Lower lobe of right lung (tissue), 2 donors: ENCODE results near the gene DLGAP1. TPM values are rescaled to one million over a fixed set of nuclear protein-coding genes. Genes with fewer than 3 reads are reported as not detected.
"Not testable (repeated sequence)": the region's sequence is repeated elsewhere in the genome, so short reads cannot be mapped to it uniquely, and the experiment has no call there.

Experiments
- ATAC-seq, 2 donors: fragments of 200-7000 bp; cut with Tn5 transposase; one replicate each; pipeline ENCODE4 v1.9.1; 2020 to 2022; ENCODE audit warnings: mild to moderate bottlenecking in 2 of 2, moderate library complexity in 2 of 2
- DNase-seq: peaks from one replicate; pipeline ENCODE4 v3.0.0-alpha.2; 2020
- H3K27ac ChIP-seq: fragments of 200-600 bp; one replicate; pipeline ENCODE4 v1.8.0; 2022
- H3K27me3 ChIP-seq: fragments of 200-600 bp; one replicate; pipeline ENCODE4 v1.8.0; 2022; ENCODE audit warnings: low read depth
- H3K36me3 ChIP-seq: fragments of 200-600 bp; one replicate; pipeline ENCODE4 v1.8.0; 2022; ENCODE audit warnings: mild to moderate bottlenecking
- H3K4me1 ChIP-seq: fragments of 200-600 bp; one replicate; pipeline ENCODE4 v1.8.0; 2022
- H3K4me3 ChIP-seq: fragments of 200-600 bp; one replicate; pipeline ENCODE4 v1.8.0; 2022; ENCODE audit warnings: mild to moderate bottlenecking
- H3K9me3 ChIP-seq: fragments of 200-600 bp; one replicate; pipeline ENCODE4 v1.8.0; 2022
- intact Hi-C: fragments of 100-400 bp; cut with DNase I; formaldehyde crosslinking; loops from one replicate; pipeline ENCODE4 v1.11.0; 2022
- total RNA-seq: library from RNA; stranded (reverse); fragmentation: NEBNext Ultra II Directional; extraction: Animal tissue kit (Norgen Biotek cat#: 25700); gene quantifications from one replicate; pipeline ENCODE4 v1.2.1, GENCODE V29; 2021
- TF ChIP-seq, protein P1 (sequence below): fragments of 200-600 bp; IDR thresholded peaks from one replicate; pipeline ENCODE4 v1.8.0; 2022; ENCODE audit warnings: antibody characterized with exemption, mild to moderate bottlenecking
- donor health status: DM: no; HTN: yes; CAD: no; lungs with severe emphysema.

The DLGAP1 gene
- total RNA-seq, 1 donor from 2014 or later = 3.8 TPM

- DNase-seq = no peak
- ATAC-seq = no peak
- no peaks in the 10 kb centered on the region for H3K27me3 ChIP-seq
- no peak overlapping the region for H3K27ac ChIP-seq
- intact Hi-C loops = no loop called here
- no peaks in the 10 kb centered on the region for H3K9me3 ChIP-seq
- TF ChIP-seq, protein P1, sequence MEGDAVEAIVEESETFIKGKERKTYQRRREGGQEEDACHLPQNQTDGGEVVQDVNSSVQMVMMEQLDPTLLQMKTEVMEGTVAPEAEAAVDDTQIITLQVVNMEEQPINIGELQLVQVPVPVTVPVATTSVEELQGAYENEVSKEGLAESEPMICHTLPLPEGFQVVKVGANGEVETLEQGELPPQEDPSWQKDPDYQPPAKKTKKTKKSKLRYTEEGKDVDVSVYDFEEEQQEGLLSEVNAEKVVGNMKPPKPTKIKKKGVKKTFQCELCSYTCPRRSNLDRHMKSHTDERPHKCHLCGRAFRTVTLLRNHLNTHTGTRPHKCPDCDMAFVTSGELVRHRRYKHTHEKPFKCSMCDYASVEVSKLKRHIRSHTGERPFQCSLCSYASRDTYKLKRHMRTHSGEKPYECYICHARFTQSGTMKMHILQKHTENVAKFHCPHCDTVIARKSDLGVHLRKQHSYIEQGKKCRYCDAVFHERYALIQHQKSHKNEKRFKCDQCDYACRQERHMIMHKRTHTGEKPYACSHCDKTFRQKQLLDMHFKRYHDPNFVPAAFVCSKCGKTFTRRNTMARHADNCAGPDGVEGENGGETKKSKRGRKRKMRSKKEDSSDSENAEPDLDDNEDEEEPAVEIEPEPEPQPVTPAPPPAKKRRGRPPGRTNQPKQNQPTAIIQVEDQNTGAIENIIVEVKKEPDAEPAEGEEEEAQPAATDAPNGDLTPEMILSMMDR = no peak
- peaks cover 9% of the 10 kb centered on the region for H3K4me1 ChIP-seq
- H3K36me3 ChIP-seq = no peaks in the 10 kb centered on the region
- H3K4me3 ChIP-seq = no peak overlapping the region
Observed at GRCh38 chr18:3610813-3611212, 844.3 kb downstream of the DLGAP1 start.

GRCh38 chr18:3610188-3610708 is 844.9 kb downstream of the DLGAP1 start:
- H3K9me3 ChIP-seq = no peaks in the 10 kb centered on the region
- no peaks in the 10 kb centered on the region for H3K36me3 ChIP-seq
- DNase-seq (no peak), ATAC-seq (no peak)
- intact Hi-C loops = no loop called here
- TF ChIP-seq, protein P1 = no peak
- no peaks in the 10 kb centered on the region for H3K27me3 ChIP-seq
- peaks cover 14% of the 10 kb centered on the region for H3K4me1 ChIP-seq
- no peak overlapping the region for H3K27ac ChIP-seq
- H3K4me3 ChIP-seq = no peak overlapping the region

DNA sequence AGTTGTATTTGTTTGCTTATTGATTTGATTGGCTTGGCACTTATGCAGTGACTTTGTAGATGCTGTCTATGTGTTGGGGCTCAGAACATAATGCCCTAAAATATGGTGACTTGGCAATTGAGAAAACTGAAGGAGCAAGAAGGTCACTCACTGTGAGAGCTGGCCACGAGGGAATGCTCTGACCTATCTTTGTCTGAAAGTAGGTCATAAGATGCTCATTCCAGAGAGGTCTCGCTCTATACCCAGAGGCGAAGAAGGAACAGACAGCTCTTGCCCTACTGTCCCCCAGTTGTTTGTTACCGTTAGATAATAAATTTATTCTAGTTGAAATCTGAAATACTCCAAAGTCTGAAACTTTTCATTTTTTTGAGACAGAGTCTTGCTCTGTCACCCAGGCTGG is 846.6 kb downstream of the DLGAP1 start:
- peaks cover 30% of the 10 kb centered on the region for H3K4me1 ChIP-seq
- TF ChIP-seq, protein P1 = no peak
- no peaks in the 10 kb centered on the region for H3K36me3 ChIP-seq
- H3K27me3 ChIP-seq = no peaks in the 10 kb centered on the region
- no peak overlapping the region for H3K4me3 ChIP-seq
- H3K9me3 ChIP-seq = no peaks in the 10 kb centered on the region
- intact Hi-C loops = no loop called here
- ATAC-seq = no peak
- DNase-seq = no peak
- no peak overlapping the region for H3K27ac ChIP-seq

DNA sequence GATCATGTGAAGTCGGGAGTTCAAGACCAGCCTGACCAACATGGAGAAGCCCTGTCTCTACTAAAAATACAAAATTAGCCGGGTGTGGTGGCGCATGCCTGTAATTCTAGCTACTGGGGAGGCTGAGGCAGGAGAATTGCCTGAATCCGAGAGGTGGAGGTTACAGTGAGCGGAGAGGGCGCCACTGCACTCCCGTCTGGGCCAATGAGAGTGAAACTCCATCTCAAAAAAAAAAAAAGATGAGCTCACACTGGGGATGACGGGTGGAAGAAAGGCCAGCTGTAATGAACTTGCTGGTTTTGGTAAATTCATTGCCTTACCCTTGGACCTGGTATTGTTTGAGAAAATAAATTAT is 847.0 kb downstream of the DLGAP1 start:
- H3K4me1 ChIP-seq = peaks cover 33% of the 10 kb centered on the region
- H3K4me3 ChIP-seq, H3K36me3 ChIP-seq, H3K27me3 ChIP-seq, H3K27ac ChIP-seq, H3K9me3 ChIP-seq, ATAC-seq, intact Hi-C loops, DNase-seq: not testable (repeated sequence)

DNA sequence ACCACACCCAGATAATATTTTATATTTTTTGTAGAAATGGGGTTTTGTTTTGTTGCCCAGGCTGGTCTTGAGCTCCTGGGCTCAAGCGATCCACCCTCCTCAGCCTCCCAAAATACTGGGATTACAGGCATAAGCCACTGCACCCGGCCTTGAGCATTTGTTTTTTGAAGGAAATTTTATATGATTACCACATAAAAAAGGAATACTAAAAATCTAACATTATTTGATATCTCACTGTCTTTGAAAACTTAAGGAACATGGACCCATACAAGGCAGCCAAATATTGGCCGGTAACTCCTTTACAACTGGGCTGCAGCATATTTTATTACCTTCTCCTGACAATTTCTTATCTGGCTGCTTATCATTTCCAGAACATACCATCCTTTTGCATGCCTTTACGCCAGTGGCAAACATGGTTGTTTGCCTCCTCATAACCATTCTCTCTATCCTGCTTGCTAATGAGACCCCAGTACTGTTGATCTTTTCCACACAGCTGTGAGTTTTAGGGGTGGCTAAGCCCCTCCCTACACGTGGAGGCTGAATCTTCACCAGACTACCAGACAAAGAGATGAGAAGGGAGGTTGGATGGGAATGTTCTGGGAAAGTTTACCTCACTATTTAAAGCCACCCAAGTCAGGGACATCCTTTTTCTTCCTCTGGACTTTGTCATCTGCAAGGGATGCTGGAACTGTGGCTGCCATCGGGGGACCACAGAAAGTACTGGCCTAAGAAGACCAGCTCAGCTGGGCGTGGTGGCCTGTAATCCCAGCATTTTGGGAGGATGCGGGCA is 847.6 kb downstream of the DLGAP1 start:
- H3K36me3 ChIP-seq = no peaks in the 10 kb centered on the region

DNA sequence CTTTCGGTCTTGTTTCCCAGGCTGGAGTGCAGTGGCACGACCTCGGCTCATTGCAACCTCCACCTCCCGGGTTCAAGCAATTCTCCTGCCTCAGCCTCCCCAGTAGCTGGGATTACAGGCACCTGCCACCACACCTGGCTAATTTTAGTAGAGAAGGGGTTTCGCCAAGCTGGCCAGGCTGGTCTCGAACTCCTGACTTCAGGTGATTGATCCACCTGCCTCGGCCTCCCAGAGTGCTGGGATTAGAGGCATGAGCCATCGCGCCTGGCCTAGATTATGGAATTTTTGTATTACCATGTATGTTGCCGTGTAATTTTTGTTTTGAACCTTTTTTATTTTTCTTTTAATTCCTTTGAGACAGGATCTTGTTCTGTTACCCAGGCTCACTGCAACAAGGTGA is 848.2 kb downstream of the DLGAP1 start:
- ATAC-seq, H3K27ac ChIP-seq, H3K4me3 ChIP-seq, H3K27me3 ChIP-seq, H3K9me3 ChIP-seq, intact Hi-C loops, DNase-seq, H3K36me3 ChIP-seq: not testable (repeated sequence)
- peaks cover 33% of the 10 kb centered on the region for H3K4me1 ChIP-seq

More for the DNA sequence above, 847.6 kb downstream of the DLGAP1 start:
- H3K27me3 ChIP-seq = no peaks in the 10 kb centered on the region
- no peak overlapping the region for H3K27ac ChIP-seq
- H3K9me3 ChIP-seq = no peaks in the 10 kb centered on the region
- intact Hi-C loops = no loop called here
- H3K4me1 ChIP-seq = peaks cover 33% of the 10 kb centered on the region
- DNase-seq (no peak), ATAC-seq (no peak)
- no peak overlapping the region for H3K4me3 ChIP-seq
- TF ChIP-seq, protein P1 = no peak
